Fibroblast of upper back skin (primary cell): ENCODE measurements around the gene FRAS1.
"Not testable (repeated sequence)": the region's sequence is repeated elsewhere in the genome, so short reads cannot be mapped to it uniquely, and the experiment has no call there.

Experiments used
- DNase-seq: peaks from one replicate; pipeline ENCODE4 v3.0.0-alpha.2; 2013

Gene FRAS1

DNA sequence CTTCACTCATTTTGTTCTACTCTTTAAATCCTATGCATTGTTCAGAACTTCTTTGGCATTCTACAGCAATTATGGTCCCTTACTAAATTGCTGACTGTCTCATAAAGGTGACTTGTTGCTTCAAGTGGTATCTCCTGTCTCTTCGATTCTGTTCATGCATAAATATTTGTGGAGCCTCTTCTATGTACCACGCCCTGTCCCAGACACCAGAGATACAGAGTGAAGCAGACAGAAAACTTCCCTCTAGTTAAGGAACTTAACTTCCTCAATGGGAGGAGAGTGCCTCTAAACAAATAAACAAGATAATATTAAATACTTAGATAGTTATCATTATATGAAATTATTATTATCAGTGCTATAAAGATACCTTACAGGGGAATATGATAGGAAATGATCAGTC is 235.7 kb downstream of the FRAS1 start:
- DNase-seq = no peak

DNA sequence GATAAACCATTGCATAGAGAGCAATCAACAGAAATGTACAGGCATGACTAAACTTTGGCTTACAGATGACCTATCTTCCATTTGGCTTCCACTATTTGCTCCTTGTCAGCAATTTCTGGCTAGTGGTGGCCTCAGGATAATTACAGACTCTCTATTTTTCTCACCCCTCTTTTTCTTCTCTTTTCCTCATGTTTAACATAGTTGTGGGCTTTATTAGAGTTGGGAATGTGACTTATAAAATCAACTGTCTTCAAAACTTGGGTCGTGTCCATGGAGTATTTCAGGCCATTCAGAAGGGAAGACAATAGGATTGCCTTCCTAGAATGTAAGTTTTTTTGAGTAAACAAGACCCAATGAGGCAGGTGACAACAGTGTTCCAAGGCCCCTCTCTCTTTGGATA is 236.2 kb downstream of the FRAS1 start:
- peak; percentile 89 for DNase-seq

DNA sequence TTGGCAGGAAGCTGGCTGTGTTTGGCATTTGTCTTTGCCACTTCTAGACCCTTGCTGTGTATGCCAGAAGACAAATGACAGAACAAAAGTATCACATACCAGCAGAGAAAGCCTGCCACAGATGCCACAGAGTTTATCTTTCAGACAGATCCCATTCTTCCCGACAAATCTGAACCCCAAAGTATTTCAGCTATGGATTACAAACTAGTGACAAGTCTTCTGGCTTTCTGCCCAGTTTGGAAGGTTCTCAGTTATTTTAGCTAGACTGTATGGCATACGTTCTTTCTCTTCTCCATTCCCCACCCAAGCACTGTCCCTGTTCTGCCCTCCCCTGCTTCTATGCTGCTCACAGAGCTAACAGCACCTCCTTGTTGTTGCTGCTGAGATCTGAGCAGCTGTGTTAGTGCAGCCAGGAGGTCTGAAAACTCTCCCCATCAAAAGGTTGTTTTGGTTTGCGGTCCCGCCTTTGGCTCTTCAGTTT is 236.7 kb downstream of the FRAS1 start:
- DNase-seq = peak; percentile 98

DNA sequence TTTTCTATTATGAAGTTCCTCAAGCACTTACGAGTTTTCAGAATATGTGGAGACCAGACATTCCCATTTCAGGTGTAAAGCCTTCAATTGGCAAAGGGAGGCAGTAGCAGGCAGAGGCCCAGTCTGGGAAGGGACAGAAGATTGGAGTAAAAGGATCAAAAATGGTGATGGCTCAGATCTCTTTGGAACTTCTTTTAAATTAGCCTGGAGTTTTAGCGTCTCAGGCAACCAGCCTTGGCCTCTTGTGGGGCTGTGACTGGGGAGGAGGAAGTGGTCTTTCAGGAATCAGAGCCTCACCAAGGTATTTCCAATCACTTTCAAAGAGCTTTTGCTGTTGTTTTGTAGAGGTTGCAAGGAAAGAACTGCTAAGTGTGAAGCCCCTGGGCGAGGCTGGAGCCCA is 239.1 kb downstream of the FRAS1 start:
- DNase-seq = no peak

- DNase-seq = peak; percentile 89
Observed at GRCh38 chr4:78297116-78297800, 240.1 kb downstream of the FRAS1 start.

- DNase-seq = peak; percentile 86
Observed at GRCh38 chr4:78298618-78299017, 241.5 kb downstream of the FRAS1 start.

- DNase-seq = no peak
Observed at GRCh38 chr4:78299565-78299972, 242.4 kb downstream of the FRAS1 start.

DNA sequence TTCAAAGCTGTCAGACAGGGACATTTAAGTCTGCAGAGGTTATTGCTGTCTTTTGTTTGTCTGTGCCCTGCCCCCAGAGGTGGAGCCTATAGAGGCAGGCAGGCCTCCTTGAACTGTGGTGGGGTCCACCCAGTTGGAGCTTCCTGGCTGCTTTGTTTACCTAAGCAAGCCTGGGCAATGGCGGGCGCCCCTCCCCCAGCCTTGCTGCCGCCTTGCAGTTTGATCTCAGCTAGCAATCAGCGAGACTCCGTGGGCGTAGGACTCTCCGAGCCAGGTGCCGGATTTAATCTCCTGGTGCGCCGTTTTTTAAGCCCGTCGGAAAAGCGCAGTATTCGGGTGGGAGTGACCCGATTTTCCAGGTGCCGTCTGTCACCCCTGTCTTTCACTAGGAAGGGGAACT is 250.1 kb downstream of the FRAS1 start:
- not testable (repeated sequence) for DNase-seq

DNA sequence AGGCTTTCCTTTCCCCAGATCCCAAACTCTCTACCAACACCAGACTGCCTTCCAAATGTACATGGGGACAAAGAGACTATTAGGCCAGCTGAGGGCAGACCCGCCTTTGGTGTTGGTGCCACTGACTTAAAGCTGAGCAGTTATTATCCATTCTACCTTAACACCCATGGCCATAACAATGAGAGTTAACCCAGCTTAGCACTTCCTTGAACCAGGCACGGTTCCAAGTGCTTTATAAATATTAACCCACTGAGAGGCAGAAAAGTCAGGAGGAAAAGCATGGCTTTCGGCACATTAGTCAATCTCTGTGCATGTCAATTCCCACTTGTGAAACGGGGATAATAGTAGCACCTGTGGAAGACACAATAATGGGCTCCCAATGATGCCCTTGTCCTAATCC is 251.4 kb downstream of the FRAS1 start:
- DNase-seq = no peak

DNA sequence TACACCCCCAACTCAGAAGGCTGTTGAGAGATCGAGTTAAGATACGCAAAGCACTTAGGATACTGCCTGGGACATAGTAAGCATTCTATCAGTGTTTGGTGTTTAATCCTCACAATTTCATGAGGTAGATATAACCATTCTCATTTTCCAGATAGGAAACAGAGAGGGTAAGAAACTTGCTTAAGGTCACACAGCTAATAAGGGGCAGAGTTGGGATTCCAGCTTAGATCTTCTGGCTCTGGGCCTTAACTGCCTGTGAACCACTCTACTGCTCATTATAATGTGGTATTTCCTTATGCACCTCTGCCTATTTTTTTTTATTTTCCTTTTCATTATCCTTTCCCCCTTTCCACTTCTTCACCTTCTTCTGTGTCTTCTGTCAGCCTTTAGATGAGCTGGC is 252.2 kb downstream of the FRAS1 start:
- DNase-seq = no peak

- no peak for DNase-seq
Observed at GRCh38 chr4:78310007-78310739, 253.1 kb downstream of the FRAS1 start.

GRCh38 chr4:78310740-78311115 is 253.6 kb downstream of the FRAS1 start:
- DNase-seq = no peak

- DNase-seq = no peak
Observed at GRCh38 chr4:78311306-78311705, 254.2 kb downstream of the FRAS1 start.

GRCh38 chr4:78312989-78313753 is 256.0 kb downstream of the FRAS1 start:
- no peak for DNase-seq

DNA sequence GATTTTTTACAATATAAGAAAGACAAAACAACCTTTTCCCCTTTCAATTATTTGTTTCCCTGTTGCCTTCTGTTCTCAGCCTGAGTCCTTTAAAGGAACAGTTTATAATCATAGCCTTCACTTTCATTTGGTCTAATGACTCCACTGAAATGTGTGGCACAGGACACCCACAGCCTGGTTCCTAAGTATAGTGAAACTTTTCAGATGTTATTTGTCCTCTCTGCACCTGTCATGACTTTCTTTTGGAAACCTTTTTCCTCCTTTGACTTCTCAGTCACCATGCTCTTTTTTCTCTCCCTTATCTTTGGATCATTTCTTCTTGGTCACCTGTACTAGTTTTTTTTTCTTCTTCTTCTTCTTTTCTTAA is 256.6 kb downstream of the FRAS1 start:
- no peak for DNase-seq

GRCh38 chr4:78318126-78318525 is 261.0 kb downstream of the FRAS1 start:
- DNase-seq = no peak

GRCh38 chr4:78320349-78320935 is 263.3 kb downstream of the FRAS1 start:
- peak; percentile 70 for DNase-seq

- DNase-seq = no peak
Observed at GRCh38 chr4:78322032-78322431, 264.9 kb downstream of the FRAS1 start.

- DNase-seq = no peak
Observed at GRCh38 chr4:78323439-78323838, 266.3 kb downstream of the FRAS1 start.

DNA sequence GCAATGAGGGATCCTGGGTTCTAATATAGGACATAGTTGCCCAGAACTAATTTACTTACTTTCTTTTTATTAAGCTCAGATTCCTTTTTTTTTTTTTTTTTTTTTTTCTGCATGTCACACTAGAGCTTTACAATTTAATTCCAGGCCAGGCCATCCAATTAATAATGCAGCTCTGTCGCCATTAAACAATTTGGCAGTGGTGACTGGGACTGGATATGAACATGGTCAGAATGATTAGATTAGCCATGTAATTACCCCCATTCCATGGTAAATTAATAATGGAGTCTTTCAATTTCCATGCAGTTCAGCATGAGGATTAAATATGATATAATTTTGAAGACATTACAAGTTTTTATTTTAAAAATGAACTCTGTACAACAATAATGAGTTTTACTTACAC is 267.5 kb downstream of the FRAS1 start:
- DNase-seq = no peak

DNA sequence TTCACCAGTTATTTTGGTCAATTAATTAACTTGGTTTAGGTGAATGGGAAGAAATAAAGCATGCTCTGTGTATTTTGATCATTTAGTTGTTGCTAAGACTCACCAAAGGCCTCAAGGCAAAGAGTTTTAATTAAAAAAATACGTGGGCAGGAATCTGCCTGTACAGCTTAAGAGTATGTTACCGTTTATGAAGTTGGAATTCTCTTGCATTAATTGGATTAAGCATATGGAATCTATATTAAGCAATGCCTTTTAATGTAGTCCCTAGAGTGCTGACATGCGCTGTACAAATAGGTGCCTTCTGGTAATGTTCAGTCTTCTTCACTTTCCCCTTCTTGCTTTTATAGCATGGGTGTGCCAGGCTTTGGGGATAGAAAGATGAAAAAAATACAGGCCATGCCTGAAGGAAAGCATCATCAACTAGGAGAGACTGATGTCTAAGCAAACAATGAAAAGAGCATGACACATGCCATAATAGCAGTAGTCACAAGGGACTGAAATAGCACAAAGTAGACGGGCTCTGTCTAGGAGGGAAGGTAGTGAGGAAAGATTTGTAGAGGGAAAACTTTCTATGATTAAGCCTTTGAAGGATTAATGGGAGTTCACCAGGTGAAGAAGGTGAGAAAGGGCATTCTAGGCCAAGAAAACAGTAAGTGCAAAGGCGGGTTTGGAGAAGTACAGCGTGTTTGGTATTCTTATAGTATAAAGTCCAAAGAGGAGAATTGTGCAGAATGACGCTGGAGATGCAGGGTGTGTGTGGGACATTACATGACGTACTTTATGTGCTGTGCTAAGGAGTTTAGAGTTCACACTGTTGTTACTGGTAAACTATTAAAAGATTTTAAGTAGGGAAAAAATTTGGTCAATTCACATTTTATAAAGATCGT is 268.4 kb downstream of the FRAS1 start:
- no peak for DNase-seq

DNA sequence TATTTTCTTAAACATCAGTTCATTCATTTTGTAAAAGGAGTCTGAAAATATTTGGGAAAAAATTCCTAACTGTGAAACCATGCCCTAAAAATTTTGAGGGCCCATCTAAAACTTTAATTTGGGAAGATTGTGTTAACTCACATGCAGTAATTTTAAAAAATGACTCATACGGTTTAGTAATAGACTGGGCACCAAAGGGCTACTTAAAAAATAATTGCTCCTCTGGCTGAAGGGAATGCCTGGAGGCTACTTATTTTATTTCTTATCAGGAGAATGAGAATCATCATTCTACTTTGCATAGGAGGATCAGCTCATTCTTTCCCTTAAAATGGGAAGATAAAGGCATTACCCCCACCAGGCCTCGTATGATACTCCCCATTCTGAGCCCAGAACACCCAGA is 271.5 kb downstream of the FRAS1 start:
- DNase-seq = not testable (repeated sequence)
